Nephron (organoid): ENCODE data around the gene FGG.
A peak's percentile ranks its signal among the peaks of the same experiment; 100 is the strongest.

Source experiments
- H3K27ac Mint-ChIP-seq, 3 experiments: 2 replicates each; pipeline ENCODE4 v1.8.0; 2020; ENCODE audit warnings: mixed read lengths in 3 of 3, mild to moderate bottlenecking in 2 of 3, moderate library complexity in 1 of 3
- H3K27me3 Mint-ChIP-seq: 2 replicates; pipeline ENCODE4 v1.8.0; 2021; ENCODE audit warnings: low read depth, mild to moderate bottlenecking, moderate library complexity, mixed read lengths
- H3K36me3 Mint-ChIP-seq: 2 replicates; pipeline ENCODE4 v1.8.0; 2020; ENCODE audit warnings: low read depth, mixed read lengths
- H3K4me1 Mint-ChIP-seq: 2 replicates; pipeline ENCODE4 v1.8.0; 2020; ENCODE audit warnings: mixed read lengths
- H3K4me3 Mint-ChIP-seq, 3 experiments: 2 replicates each; pipeline ENCODE4 v1.8.0; 2020; ENCODE audit warnings: mild to moderate bottlenecking in 3 of 3, mixed read lengths in 3 of 3, moderate library complexity in 2 of 3
- H3K9me3 Mint-ChIP-seq: 2 replicates; pipeline ENCODE4 v1.8.0; 2020; ENCODE audit warnings: mixed read lengths
- TF ChIP-seq, protein P1 (sequence below), 3 experiments: fragments of 200-600 bp; sonication (generic); IDR thresholded peaks; one replicate each; pipeline ENCODE4 v1.5.0; 2021; ENCODE audit warnings: antibody characterized with exemption in 3 of 3; ENCODE audit not compliant: unreplicated experiment in 3 of 3

FGG gene

DNA sequence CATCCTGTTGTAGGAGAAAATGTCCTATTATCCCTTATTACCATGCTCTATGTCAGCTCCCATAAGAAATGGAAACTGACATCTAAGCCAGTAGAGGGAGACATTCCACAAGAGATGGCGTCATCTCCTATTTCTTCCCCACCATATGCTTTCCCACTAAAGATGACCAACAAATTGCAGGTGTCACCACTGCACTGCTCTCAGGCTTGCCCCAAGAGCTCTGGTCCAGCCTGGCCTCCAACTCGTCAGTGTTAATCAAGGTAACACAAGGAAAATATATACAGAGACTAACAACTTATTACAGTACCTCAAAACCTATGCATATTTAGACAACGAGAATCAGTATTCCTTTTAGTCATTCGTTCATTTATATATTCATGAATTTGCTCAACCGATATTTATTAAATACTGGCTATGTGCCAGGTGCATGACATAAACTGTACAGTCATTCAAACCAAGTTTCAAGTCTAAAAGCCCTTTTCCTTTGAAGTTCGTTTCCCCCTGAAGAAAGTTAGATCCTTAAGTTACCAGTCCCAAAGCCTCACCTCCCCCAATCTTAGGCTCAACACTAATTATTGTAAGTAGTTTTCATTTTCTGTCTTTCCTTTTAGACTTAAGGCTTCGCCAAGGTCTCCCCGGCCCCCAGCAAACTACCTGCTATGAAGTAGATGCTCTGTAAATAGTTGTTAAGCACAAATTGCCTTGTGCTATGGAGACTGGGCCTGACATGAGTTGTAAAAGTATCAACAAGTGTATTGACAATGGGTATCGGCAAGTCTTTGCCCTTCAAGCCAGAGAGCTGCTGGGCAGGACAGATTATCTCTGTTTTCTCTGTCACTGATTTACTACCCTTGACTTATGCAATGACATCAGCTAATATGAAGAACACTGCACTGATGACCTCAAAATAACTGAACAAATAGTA, 52.7 kb downstream of the FGG start:
- Mint-ChIP-seq H3K4me3 (no peak overlapping the region), H3K36me3 (no peaks in the 10 kb centered on the region), H3K27me3 (no peaks in the 10 kb centered on the region), H3K4me1 (no peaks in the 10 kb centered on the region), H3K27ac (peak overlapping the region in 1 of 3 experiments; percentile 21), H3K9me3 (no peaks in the 10 kb centered on the region)
- TF ChIP-seq, protein P1, sequence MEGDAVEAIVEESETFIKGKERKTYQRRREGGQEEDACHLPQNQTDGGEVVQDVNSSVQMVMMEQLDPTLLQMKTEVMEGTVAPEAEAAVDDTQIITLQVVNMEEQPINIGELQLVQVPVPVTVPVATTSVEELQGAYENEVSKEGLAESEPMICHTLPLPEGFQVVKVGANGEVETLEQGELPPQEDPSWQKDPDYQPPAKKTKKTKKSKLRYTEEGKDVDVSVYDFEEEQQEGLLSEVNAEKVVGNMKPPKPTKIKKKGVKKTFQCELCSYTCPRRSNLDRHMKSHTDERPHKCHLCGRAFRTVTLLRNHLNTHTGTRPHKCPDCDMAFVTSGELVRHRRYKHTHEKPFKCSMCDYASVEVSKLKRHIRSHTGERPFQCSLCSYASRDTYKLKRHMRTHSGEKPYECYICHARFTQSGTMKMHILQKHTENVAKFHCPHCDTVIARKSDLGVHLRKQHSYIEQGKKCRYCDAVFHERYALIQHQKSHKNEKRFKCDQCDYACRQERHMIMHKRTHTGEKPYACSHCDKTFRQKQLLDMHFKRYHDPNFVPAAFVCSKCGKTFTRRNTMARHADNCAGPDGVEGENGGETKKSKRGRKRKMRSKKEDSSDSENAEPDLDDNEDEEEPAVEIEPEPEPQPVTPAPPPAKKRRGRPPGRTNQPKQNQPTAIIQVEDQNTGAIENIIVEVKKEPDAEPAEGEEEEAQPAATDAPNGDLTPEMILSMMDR (IDR thresholded peaks at IDR 0.05; ENCODE audit: unreplicated experiment in 3 of 3): peak; percentile 41 to 70 (median 49)

DNA sequence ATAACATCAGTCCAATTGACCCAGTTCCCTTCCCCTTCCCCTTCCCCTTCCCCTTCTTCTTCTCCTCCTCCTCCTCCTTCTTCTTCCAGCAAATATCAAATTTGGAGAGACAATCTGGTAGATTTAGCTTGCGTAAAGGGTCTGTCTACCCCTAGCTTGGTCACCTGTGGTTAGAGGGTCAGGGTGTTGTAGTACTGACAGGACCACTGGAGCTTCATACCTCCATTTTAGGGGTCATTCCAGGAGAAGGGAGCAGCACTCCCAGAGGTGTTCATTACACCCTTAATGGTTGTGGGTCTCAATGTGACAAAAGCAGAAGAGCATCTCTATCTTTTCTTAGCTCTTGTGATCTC, 53.3 kb downstream of the FGG start:
- H3K4me3 Mint-ChIP-seq: no peak overlapping the region
- TF ChIP-seq, protein P1 (IDR thresholded peaks at IDR 0.05; ENCODE audit: unreplicated experiment in 3 of 3): no peak
- no peaks in the 10 kb centered on the region for H3K27me3 Mint-ChIP-seq
- H3K4me1 Mint-ChIP-seq: no peaks in the 10 kb centered on the region
- no peaks in the 10 kb centered on the region for H3K9me3 Mint-ChIP-seq
- H3K27ac Mint-ChIP-seq: no peak overlapping the region
- H3K36me3 Mint-ChIP-seq: no peaks in the 10 kb centered on the region
